ENCODE measurements around the gene NT5DC1.

NT5DC1 gene

DNA sequence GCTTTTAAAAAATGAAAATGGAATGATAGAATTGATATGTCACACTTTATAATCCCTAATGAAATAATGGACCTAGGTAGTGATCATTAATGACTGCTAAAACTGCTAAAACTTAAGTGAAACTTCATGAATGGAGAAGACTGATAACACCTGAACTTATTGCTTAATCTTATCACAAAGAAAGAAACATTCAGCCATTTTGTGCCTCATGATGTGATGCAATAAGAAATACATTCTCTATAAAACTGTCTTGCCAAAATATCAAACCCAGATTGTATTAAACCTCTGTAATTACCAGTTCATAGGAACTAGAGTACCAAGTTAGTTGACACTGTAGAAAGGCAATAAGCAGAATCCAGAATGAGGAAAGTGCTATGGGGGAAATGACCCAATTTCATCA is 79.7 kb downstream of the NT5DC1 start:
- H3K27me3 ChIP-seq (ENCODE audit: control insufficient read depth, insufficient read depth, low read length) = no peaks in the 10 kb centered on the region
- no peak overlapping the region for H3K4me3 ChIP-seq (ENCODE audit: low read length)
- H3K9ac ChIP-seq (ENCODE audit: low read length) = no peak overlapping the region
- no peak overlapping the region for H3K27ac ChIP-seq (ENCODE audit: low read depth, low read length)
- no peaks in the 10 kb centered on the region for H3K4me1 ChIP-seq (ENCODE audit: control insufficient read depth, insufficient read depth, low read length)
- H3K36me3 ChIP-seq (ENCODE audit: control insufficient read depth, insufficient read depth, low read length) = no peaks in the 10 kb centered on the region

DNA sequence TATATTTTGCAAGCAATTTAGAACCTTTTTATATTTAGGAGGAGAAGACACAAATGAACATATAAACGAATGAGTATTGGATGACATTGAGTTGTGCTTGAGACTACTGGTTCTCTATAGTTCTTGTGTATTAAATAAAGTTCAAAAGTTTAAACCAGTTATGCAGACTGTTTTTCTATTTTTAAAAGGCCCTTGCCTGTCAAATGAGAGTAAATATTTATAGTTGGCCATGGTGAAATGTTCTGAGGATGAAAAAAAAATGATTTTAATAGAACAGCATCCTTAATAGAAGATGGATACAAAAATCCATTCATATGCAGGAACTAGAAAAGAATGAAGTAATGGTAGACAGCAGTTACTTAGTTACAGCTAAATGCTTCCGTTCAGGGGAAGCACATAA is 88.8 kb downstream of the NT5DC1 start:
- no peaks in the 10 kb centered on the region for H3K4me1 ChIP-seq (ENCODE audit: control insufficient read depth, insufficient read depth, low read length)
- H3K4me3 ChIP-seq (ENCODE audit: low read length) = no peak overlapping the region
- no peaks in the 10 kb centered on the region for H3K27me3 ChIP-seq (ENCODE audit: control insufficient read depth, insufficient read depth, low read length)
- H3K9ac ChIP-seq (ENCODE audit: low read length) = no peak overlapping the region
- no peak overlapping the region for H3K27ac ChIP-seq (ENCODE audit: low read depth, low read length)
- no peaks in the 10 kb centered on the region for H3K36me3 ChIP-seq (ENCODE audit: control insufficient read depth, insufficient read depth, low read length)

DNA sequence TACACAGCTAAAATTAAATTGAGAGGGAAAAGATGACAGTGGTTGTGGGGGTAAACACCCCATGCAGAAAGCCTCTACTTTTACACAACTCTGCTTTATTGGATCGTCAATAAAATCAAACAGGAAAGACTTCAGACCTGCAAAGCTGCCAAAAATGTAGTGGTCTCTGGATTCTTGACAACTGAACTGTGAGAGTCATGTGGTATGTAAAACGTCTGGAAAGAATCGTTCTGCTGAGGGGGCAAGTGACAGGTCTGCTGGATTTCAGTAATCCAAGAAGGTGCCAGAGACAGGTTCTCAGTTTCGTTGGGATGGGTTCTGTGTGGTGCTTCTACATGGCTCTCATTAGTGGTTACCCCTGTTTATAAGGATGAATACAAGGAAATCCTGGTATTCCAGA is 89.9 kb downstream of the NT5DC1 start:
- no peaks in the 10 kb centered on the region for H3K36me3 ChIP-seq (ENCODE audit: control insufficient read depth, insufficient read depth, low read length)
- no peaks in the 10 kb centered on the region for H3K27me3 ChIP-seq (ENCODE audit: control insufficient read depth, insufficient read depth, low read length)
- no peak overlapping the region for H3K9ac ChIP-seq (ENCODE audit: low read length)
- no peak overlapping the region for H3K27ac ChIP-seq (ENCODE audit: low read depth, low read length)
- no peak overlapping the region for H3K4me3 ChIP-seq (ENCODE audit: low read length)
- H3K4me1 ChIP-seq (ENCODE audit: control insufficient read depth, insufficient read depth, low read length) = no peaks in the 10 kb centered on the region

DNA sequence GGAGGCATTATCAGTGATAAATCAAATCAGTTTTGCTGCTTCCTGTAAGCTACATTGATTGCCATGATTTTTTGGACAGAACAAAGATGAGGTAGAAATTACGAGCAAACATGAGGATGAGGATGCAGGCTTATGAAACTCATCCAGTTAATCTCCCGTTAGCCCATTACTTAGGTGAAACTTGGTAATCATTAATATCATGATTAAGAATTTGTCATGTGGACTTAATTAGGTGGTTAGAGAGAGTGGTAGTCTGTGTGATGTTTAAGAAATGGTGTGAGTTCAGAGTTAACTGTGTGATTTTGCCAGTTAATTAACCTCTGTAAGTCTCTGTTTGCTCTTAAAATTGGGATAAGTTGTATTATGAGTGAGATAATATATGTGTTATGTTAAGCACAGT is 91.2 kb downstream of the NT5DC1 start:
- no peak overlapping the region for H3K4me3 ChIP-seq (ENCODE audit: low read length)
- H3K27me3 ChIP-seq (ENCODE audit: control insufficient read depth, insufficient read depth, low read length) = no peaks in the 10 kb centered on the region
- no peak overlapping the region for H3K27ac ChIP-seq (ENCODE audit: low read depth, low read length)
- H3K4me1 ChIP-seq (ENCODE audit: control insufficient read depth, insufficient read depth, low read length) = no peaks in the 10 kb centered on the region
- H3K9ac ChIP-seq (ENCODE audit: low read length) = no peak overlapping the region
- no peaks in the 10 kb centered on the region for H3K36me3 ChIP-seq (ENCODE audit: control insufficient read depth, insufficient read depth, low read length)

DNA sequence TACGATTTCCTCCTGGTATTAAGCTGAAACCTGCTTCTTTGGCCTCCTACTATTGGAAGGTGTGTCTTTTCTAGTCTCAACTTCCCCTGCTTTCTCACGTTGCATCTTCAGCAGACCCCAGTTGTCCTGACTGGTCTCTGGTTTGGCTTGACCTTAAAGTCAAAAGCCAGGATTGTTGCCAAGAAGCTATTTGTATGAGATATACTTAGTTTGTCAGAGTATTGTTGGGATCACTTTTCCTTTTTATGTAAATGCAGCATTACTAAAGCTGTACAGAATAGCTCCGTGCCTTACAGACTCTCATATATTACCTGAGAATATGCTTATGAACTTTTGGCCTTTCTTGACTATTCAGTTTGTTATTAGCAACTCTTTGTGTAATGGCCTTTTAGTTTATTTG is 92.1 kb downstream of the NT5DC1 start:
- H3K4me3 ChIP-seq (ENCODE audit: low read length) = no peak overlapping the region
- H3K36me3 ChIP-seq (ENCODE audit: control insufficient read depth, insufficient read depth, low read length) = no peaks in the 10 kb centered on the region
- H3K27me3 ChIP-seq (ENCODE audit: control insufficient read depth, insufficient read depth, low read length) = no peaks in the 10 kb centered on the region
- no peak overlapping the region for H3K9ac ChIP-seq (ENCODE audit: low read length)
- no peaks in the 10 kb centered on the region for H3K4me1 ChIP-seq (ENCODE audit: control insufficient read depth, insufficient read depth, low read length)
- no peak overlapping the region for H3K27ac ChIP-seq (ENCODE audit: low read depth, low read length)

DNA sequence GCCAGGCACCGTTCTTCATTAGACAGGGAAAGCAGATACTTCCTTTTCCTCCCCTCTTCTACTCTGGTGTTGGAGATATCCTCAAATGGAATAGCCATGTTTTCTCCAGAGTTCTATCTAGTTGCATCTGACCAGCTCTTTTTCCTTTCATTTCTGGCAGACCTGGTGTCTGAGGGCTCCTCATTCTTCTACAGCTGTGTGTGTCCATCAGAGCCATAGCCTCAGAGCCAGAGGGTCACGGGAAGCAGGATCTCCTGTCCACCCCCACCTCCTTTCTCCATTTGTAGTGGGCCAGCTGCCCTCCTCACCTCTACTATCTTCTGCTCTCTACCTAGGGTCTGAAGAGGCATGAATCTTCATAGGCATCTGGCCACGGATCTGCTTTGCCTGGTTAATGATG is 96.2 kb downstream of the NT5DC1 start:
- H3K27ac ChIP-seq (ENCODE audit: low read depth, low read length) = no peak overlapping the region
- no peaks in the 10 kb centered on the region for H3K36me3 ChIP-seq (ENCODE audit: control insufficient read depth, insufficient read depth, low read length)
- no peaks in the 10 kb centered on the region for H3K27me3 ChIP-seq (ENCODE audit: control insufficient read depth, insufficient read depth, low read length)

DNA sequence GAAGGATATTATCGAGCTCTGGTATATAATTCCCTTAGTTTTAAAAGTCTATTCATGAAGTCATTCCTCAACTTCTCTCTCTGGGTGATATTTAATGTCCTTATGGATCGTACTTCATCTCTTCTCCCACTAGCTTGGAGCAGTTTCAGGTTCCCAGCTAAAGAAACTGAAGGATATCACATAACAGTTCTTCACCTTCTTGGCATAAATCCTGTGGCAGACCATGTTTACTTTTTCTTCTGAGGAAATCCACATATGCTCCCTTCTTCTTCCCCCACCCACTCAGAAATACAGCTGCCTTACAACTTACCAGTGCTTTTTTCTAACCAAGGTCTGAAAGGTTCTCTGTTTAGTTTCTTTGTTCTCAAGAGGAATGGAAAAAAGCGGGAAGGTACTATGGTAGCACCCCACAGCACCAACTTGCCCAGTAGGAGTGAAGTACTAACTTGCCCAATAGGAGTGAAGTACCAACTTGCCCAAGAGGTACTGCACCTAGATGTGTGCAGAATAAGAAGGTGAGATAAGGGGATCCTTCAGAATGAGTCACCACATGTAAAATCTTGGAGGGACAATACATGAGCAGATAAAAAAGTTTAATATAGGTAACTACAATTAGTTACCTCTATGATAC is 100.1 kb downstream of the NT5DC1 start:
- Histone ChIP-seq H3K27me3 (ENCODE audit: control insufficient read depth, insufficient read depth, low read length) (no peaks in the 10 kb centered on the region), H3K4me3 (ENCODE audit: low read length) (no peak overlapping the region), H3K9ac (ENCODE audit: low read length) (no peak overlapping the region), H3K4me1 (ENCODE audit: control insufficient read depth, insufficient read depth, low read length) (no peaks in the 10 kb centered on the region), H3K27ac (ENCODE audit: low read depth, low read length) (no peak overlapping the region), H3K36me3 (ENCODE audit: control insufficient read depth, insufficient read depth, low read length) (no peaks in the 10 kb centered on the region)

More for the DNA sequence above, 96.2 kb downstream of the NT5DC1 start:
- Histone ChIP-seq H3K9ac (ENCODE audit: low read length) (no peak overlapping the region), H3K4me3 (ENCODE audit: low read length) (no peak overlapping the region), H3K4me1 (ENCODE audit: control insufficient read depth, insufficient read depth, low read length) (no peaks in the 10 kb centered on the region)

DNA sequence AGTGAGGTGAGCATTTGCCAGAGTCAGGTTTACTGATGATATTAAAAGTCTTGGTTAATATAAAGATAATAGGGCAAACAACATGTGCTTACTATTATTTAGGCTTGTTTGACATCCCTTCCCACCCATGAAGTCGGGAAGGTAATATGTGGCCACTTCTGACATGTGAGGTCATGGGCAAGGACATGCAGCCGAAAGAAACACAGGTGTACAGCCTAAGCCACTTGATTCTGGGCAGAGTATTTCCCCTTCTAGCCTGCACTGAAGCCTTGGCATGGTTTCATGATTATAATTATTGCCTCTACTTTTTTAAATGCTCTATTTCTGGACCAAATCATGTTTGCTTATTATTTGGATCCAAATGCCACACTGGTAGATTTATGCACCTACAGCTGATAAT is 100.9 kb downstream of the NT5DC1 start:
- no peak overlapping the region for H3K4me3 ChIP-seq (ENCODE audit: low read length)

DNA sequence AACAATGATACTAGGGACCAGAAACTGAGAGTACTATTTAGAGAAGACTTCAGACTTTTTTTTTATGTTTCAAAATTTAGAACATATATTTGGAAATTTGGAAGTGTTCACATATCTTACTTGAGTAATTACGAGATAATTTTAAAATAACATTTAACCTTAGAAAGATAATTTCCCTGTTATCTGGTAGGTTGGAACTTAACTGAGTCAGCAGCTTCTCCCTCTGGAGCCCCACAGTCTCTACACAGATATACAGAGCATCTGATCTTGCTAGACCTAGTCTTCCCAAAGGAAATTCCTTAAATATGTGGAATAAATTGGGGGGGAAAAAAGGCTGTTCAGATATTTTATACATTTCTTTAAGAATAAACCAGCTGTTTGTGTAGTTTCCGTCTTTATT is 104.6 kb downstream of the NT5DC1 start:
- no peaks in the 10 kb centered on the region for H3K4me1 ChIP-seq (ENCODE audit: control insufficient read depth, insufficient read depth, low read length)
- H3K9ac ChIP-seq (ENCODE audit: low read length) = no peak overlapping the region
- no peaks in the 10 kb centered on the region for H3K36me3 ChIP-seq (ENCODE audit: control insufficient read depth, insufficient read depth, low read length)
- no peaks in the 10 kb centered on the region for H3K27me3 ChIP-seq (ENCODE audit: control insufficient read depth, insufficient read depth, low read length)
- H3K4me3 ChIP-seq (ENCODE audit: low read length) = no peak overlapping the region
- H3K27ac ChIP-seq (ENCODE audit: low read depth, low read length) = no peak overlapping the region

More for the DNA sequence above, 100.9 kb downstream of the NT5DC1 start:
- H3K4me1 ChIP-seq (ENCODE audit: control insufficient read depth, insufficient read depth, low read length) = no peaks in the 10 kb centered on the region
- no peak overlapping the region for H3K9ac ChIP-seq (ENCODE audit: low read length)
- no peak overlapping the region for H3K27ac ChIP-seq (ENCODE audit: low read depth, low read length)
- H3K27me3 ChIP-seq (ENCODE audit: control insufficient read depth, insufficient read depth, low read length) = no peaks in the 10 kb centered on the region
- H3K36me3 ChIP-seq (ENCODE audit: control insufficient read depth, insufficient read depth, low read length) = no peaks in the 10 kb centered on the region

DNA sequence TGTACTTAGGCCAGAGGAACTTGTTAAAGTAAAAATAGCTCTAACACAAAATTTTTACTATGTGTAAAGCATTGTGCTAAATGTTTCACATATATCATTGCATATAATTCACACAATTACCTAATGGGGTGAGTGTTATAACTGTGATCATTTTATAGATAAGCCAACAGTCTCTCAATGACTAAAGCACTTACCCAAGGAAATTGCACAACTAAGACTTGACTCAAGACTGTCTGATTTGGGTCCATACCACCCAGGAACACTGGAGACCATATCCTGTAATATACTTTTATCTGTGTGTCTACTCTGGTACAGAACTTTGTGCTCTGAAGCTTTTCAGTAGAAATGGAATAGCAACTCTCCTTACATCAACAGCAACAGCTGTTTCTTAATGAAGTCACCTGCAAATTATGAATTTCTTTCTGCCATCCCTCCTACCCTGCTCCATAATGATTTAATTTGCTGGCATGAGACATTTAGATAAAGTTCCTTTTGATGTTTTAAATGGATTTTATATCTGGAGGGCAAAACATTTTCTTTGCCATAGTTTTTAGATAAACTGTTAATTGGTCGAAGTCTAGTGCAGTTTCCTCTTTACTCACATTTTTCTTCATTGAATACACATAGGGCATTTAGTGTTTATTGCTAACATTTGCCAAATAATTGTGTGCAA is 105.7 kb downstream of the NT5DC1 start:
- H3K27ac ChIP-seq (ENCODE audit: low read depth, low read length) = no peak overlapping the region
- no peak overlapping the region for H3K4me3 ChIP-seq (ENCODE audit: low read length)
- no peaks in the 10 kb centered on the region for H3K36me3 ChIP-seq (ENCODE audit: control insufficient read depth, insufficient read depth, low read length)
- no peak overlapping the region for H3K9ac ChIP-seq (ENCODE audit: low read length)
- H3K4me1 ChIP-seq (ENCODE audit: control insufficient read depth, insufficient read depth, low read length) = no peaks in the 10 kb centered on the region
- no peaks in the 10 kb centered on the region for H3K27me3 ChIP-seq (ENCODE audit: control insufficient read depth, insufficient read depth, low read length)

DNA sequence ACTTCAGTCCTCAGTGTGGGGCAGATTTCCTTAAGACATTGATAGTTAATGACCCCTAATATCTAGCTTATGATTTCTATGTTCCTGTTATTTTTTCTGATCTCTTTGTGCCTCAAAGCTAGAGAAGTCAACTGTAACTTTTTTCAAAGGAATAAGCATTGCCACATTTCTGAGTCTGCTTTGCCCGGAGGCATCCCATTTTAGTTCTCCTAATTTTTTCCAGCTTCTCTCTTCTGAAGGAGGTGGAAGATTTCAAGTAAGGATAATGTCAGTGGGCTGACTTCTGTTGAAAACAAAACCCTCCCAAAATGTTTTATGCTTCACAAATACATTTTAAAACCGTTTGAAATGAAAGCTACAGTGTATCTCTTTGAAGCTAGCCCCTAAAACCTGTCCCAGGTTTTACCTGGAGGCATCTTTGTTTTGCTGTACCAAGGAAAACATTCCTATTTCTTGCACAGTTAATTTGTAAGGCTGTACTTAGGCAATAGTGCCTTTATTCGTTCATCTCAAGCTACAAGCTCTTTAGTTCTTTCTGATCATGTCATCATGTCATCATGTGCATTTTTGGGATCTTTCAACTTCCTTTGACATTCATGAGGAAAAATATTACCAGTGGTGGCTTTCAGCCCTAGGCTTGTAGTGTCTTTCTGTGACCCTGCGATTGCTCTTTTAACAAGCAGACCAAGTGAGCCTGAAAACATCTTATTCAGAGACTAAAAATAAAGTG is 107.6 kb downstream of the NT5DC1 start:
- Histone ChIP-seq H3K27ac (ENCODE audit: low read depth, low read length) (no peak overlapping the region), H3K36me3 (ENCODE audit: control insufficient read depth, insufficient read depth, low read length) (no peaks in the 10 kb centered on the region), H3K27me3 (ENCODE audit: control insufficient read depth, insufficient read depth, low read length) (no peaks in the 10 kb centered on the region), H3K9ac (ENCODE audit: low read length) (no peak overlapping the region), H3K4me1 (ENCODE audit: control insufficient read depth, insufficient read depth, low read length) (no peaks in the 10 kb centered on the region), H3K4me3 (ENCODE audit: low read length) (no peak overlapping the region)

DNA sequence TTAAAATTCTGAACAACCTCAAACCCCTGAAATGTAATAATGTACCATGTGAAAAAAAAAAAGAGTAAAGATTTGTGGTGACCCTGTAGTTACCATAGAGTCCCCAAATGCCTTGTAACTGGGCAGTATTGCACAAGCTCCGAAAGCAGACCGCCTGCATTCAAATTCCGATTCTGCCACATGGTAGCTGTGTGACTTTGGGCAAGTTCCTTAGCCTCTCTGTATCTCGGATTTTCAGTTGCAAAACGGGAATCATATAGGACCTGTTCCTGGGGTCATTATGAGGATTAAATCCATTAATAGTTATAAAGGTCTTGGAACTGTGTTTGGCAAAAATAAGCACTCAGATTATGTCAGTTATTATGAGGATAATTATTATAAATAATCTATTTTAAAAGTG is 109.7 kb downstream of the NT5DC1 start:
- no peaks in the 10 kb centered on the region for H3K4me1 ChIP-seq (ENCODE audit: control insufficient read depth, insufficient read depth, low read length)
- H3K27ac ChIP-seq (ENCODE audit: low read depth, low read length) = no peak overlapping the region
- no peaks in the 10 kb centered on the region for H3K36me3 ChIP-seq (ENCODE audit: control insufficient read depth, insufficient read depth, low read length)

More for the DNA sequence above, 109.7 kb downstream of the NT5DC1 start:
- Histone ChIP-seq H3K4me3 (ENCODE audit: low read length) (no peak overlapping the region), H3K27me3 (ENCODE audit: control insufficient read depth, insufficient read depth, low read length) (no peaks in the 10 kb centered on the region), H3K9ac (ENCODE audit: low read length) (no peak overlapping the region)

Measured in rectal smooth muscle tissue (tissue), 1 donor.